GM23248 (cell line): ENCODE measurements around the gene SPTBN5. TPM values are rescaled to one million over a fixed set of nuclear protein-coding genes. Genes with fewer than 3 reads are reported as not detected.

Source experiments
- DNase-seq: peaks from one replicate; pipeline ENCODE4 v3.0.0-alpha.2; 2015
- H2AFZ ChIP-seq: fragments of 200-600 bp; sonication (generic); 2 replicates; pipeline ENCODE4 v1.6.1; 2016; ENCODE audit warnings: antibody characterized with exemption
- H3F3A ChIP-seq: fragments of 200-600 bp; sonication (generic); 2 replicates; pipeline ENCODE4 v1.6.1; 2016; ENCODE audit warnings: mild to moderate bottlenecking, antibody characterized with exemption, mixed run types; ENCODE audit not compliant: insufficient read depth
- H3K27ac ChIP-seq: fragments of 200-600 bp; sonication (generic); 2 replicates; pipeline ENCODE4 v1.5.1; 2016; ENCODE audit warnings: mild to moderate bottlenecking
- H3K27me3 ChIP-seq: fragments of 200-600 bp; sonication (generic); replicated peaks from 2 replicates; pipeline ENCODE4 v1.6.1; 2016; ENCODE audit warnings: mild to moderate bottlenecking; ENCODE audit not compliant: insufficient read depth
- H3K36me3 ChIP-seq: fragments of 200-600 bp; sonication (generic); 2 replicates; pipeline ENCODE4 v1.6.1; 2016; ENCODE audit warnings: low read depth, mild to moderate bottlenecking
- H3K4me1 ChIP-seq: fragments of 200-600 bp; sonication (generic); 2 replicates; pipeline ENCODE4 v1.6.1; 2016; ENCODE audit warnings: mild to moderate bottlenecking; ENCODE audit not compliant: insufficient read depth
- H3K4me2 ChIP-seq: fragments of 200-600 bp; sonication (generic); one replicate; pipeline ENCODE4 v1.6.1; 2016; ENCODE audit warnings: mild to moderate bottlenecking; ENCODE audit not compliant: unreplicated experiment
- H3K4me3 ChIP-seq: fragments of 200-600 bp; sonication (generic); 2 replicates; pipeline ENCODE4 v1.5.1; 2016; ENCODE audit warnings: mild to moderate bottlenecking
- H3K79me2 ChIP-seq: fragments of 200-600 bp; sonication (generic); 2 replicates; pipeline ENCODE4 v1.6.1; 2016; ENCODE audit warnings: mild to moderate bottlenecking; ENCODE audit not compliant: insufficient read depth
- H3K9ac ChIP-seq: fragments of 200-600 bp; sonication (generic); 2 replicates; pipeline ENCODE4 v1.6.1; 2016; ENCODE audit warnings: mild to moderate bottlenecking
- H3K9me2 ChIP-seq: fragments of 200-600 bp; sonication (generic); 2 replicates; pipeline ENCODE4 v1.6.1; 2016; ENCODE audit warnings: mixed run types, mild to moderate bottlenecking, moderate library complexity; ENCODE audit not compliant: insufficient read depth
- H3K9me3 ChIP-seq: fragments of 200-600 bp; sonication (generic); one replicate; pipeline ENCODE4 v1.6.1; 2017; ENCODE audit warnings: low read depth
- H4K20me1 ChIP-seq: fragments of 200-600 bp; sonication (generic); 2 replicates; pipeline ENCODE4 v1.6.0; 2016; ENCODE audit not compliant: insufficient read depth
- EZH2 ChIP-seq: fragments of 200-600 bp; sonication (generic); IDR thresholded peaks from 2 replicates; pipeline ENCODE4 v1.6.1; 2018; ENCODE audit warnings: antibody characterized with exemption, mild to moderate bottlenecking; ENCODE audit not compliant: insufficient read depth, poor library complexity, severe bottlenecking
- EZH2phosphoT487 ChIP-seq: fragments of 200-600 bp; sonication (generic); IDR thresholded peaks from 2 replicates; pipeline ENCODE4 v1.6.1; 2018; ENCODE audit warnings: antibody characterized with exemption, moderate library complexity, mild to moderate bottlenecking, low read depth; ENCODE audit not compliant: insufficient read depth
- WGBS, 2 experiments: methylation state at CpG; one replicate each; pipeline ENCODE4 v1.1.6; 2015 to 2017; ENCODE audit warnings: low lambda C conversion rate in 2 of 2, low coverage in 1 of 2; ENCODE audit errors: missing lambda C conversion rate in 2 of 2; 5-methylcytosine and 5-hydroxymethylcytosine counted together
- in situ Hi-C: fragments of 300-500 bp; cut with MboI; formaldehyde crosslinking; loops from 2 replicates; pipeline ENCODE4 v1.15.0; 2020
- polyA plus RNA-seq: library from polyadenylated mRNA; unstranded; fragments of >200 nt; fragmentation: Nextera tagmentation; extraction: Ambion mirVana; gene quantifications from 2 replicates; pipeline ENCODE4 v1.2.1, GENCODE V29; 2016
- total RNA-seq: library from RNA; depleted of rRNA; stranded (reverse); fragments of >200 nt; shearing (Covaris generic); gene quantifications from 2 replicates; pipeline ENCODE4 v1.2.3, GENCODE V29; 2014

Gene SPTBN5
- total and polyA plus RNA-seq, 2 experiments from 2014 or later, result 0.03 to 0.11 TPM

GRCh38 chr15:41852736-41853590 lies 40.9 kb downstream of the SPTBN5 start:
- DNase-seq, result no peak
- in situ Hi-C loops, result no loop called here
- no peak overlapping the region for H3K4me3 ChIP-seq
- H3K27ac ChIP-seq, result no peak overlapping the region
- H3K9me2 ChIP-seq, result no peaks in the 10 kb centered on the region
- H4K20me1 ChIP-seq, result no peaks in the 10 kb centered on the region
- H3K27me3 ChIP-seq, result no peaks in the 10 kb centered on the region
- H3K79me2 ChIP-seq, result no peaks in the 10 kb centered on the region
- H3K9ac ChIP-seq, result no peak overlapping the region
- TF ChIP-seq EZH2, result no peak
- no peak for TF ChIP-seq EZH2phosphoT487
- no peak overlapping the region for H3K4me2 ChIP-seq
- H3F3A ChIP-seq, result 0 out of 2 replicates have a peak, but pooled peaks cover 3% of the 10 kb centered on the region
- H3K4me1 ChIP-seq, result no peaks in the 10 kb centered on the region
- no peaks in the 10 kb centered on the region for H3K9me3 ChIP-seq
- H2AFZ ChIP-seq, result no peak overlapping the region
- no peaks in the 10 kb centered on the region for H3K36me3 ChIP-seq
- 58 to 62% methylated on average over 14 to 17 of the region's 17 CpGs for WGBS, 2 experiments

DNA sequence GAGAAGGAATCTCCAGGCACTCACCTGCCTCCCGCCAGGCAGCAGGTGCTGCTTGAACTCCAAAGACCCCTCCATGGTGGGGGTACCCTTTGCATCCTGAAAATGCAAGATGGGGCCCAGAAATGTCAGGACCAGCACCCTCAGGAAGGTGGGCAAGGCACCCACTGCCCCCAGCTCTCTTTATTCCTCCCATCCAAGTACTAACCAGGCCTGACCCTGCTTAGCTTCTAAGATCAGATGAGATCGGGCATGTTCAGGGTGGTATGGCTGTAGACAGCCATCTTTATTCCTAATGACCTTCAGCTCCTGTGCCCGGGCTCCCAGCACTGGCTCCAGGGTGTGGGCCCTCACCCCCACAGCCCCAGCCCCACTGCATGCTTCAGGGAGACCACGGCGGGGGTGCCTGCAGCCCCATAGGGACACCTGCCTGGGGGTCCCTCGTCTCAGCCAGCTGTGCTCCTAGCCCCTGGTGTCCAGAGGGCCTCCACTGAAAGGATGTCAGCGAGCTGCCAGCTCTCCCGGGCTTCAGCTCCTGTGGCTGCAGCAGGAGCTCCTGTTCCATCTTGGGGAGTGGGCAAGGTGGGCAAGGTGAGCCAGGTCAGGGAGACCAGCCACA lies 42.0 kb downstream of the SPTBN5 start:
- H3F3A ChIP-seq, result 0 out of 2 replicates have a peak, but pooled peaks cover 3% of the 10 kb centered on the region
- no peak overlapping the region for H2AFZ ChIP-seq
- no peaks in the 10 kb centered on the region for H3K9me2 ChIP-seq
- no peaks in the 10 kb centered on the region; the same call in 1 of the 2 replicates for H3K36me3 ChIP-seq
- no peaks in the 10 kb centered on the region for H3K9me3 ChIP-seq
- no peak overlapping the region for H3K4me2 ChIP-seq
- H4K20me1 ChIP-seq, result no peaks in the 10 kb centered on the region
- DNase-seq, result no peak
- H3K4me3 ChIP-seq, result no peak overlapping the region
- no peaks in the 10 kb centered on the region for H3K79me2 ChIP-seq
- WGBS, 2 experiments, result 51 to 64% methylated on average over 6 to 7 of the region's 8 CpGs
- in situ Hi-C loops, result no loop called here
- no peak overlapping the region for H3K9ac ChIP-seq
- no peaks in the 10 kb centered on the region for H3K4me1 ChIP-seq
- no peak overlapping the region for H3K27ac ChIP-seq
- TF ChIP-seq EZH2phosphoT487, result no peak
- TF ChIP-seq EZH2, result no peak
- no peaks in the 10 kb centered on the region for H3K27me3 ChIP-seq

- no peaks in the 10 kb centered on the region for H3K27me3 ChIP-seq
- WGBS, 2 experiments, result 64 to 68% methylated on average over 11 of the region's 11 CpGs
These were observed 42.7 kb downstream of the SPTBN5 start for GRCh38 chr15:41851167-41851523.

DNA sequence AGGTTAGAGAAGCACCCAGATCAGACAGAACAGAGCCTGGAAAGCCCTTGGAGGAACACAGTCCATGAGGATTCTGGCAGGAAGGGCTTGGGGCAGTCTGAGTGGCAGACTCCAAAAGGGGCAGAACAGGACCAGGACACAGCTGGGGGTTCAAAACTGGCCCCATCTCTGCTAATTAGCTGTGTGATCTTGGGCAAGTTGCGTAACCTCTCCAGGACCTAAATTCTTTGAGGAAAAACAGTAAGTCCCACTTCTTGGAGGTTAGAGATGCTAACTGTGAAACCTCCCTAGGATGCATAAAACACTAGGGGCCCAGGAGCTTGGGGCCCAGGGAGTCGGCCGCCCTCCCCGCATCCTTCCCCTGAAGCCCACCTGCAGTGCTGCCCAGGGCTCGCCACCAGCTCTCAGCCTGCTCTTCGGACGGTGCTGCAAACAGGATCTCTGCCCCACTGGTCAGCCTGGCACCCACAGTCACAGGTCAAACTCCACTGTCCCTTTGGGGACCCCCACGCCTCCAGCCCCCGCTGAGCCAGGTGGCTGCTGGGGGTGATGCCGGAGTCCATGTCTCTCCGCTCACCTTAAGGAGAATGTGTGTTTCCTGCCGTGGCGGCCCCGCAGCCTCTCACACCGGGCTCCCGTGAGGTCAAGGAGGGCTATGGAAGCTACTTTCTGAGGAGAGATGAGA lies 43.2 kb downstream of the SPTBN5 start:
- H3K9me2 ChIP-seq, result no peaks in the 10 kb centered on the region
- H3K79me2 ChIP-seq, result no peaks in the 10 kb centered on the region
- no peaks in the 10 kb centered on the region for H3K4me1 ChIP-seq
- H4K20me1 ChIP-seq, result no peaks in the 10 kb centered on the region
- H2AFZ ChIP-seq, result no peak overlapping the region
- H3K27me3 ChIP-seq, result no peaks in the 10 kb centered on the region
- 68 to 69% methylated on average over 16 of the region's 16 CpGs for WGBS, 2 experiments
- in situ Hi-C loops, result no loop called here
- H3K27ac ChIP-seq, result no peak overlapping the region
- 0 out of 2 replicates have a peak, but pooled peaks cover 3% of the 10 kb centered on the region for H3F3A ChIP-seq
- H3K36me3 ChIP-seq, result no peaks in the 10 kb centered on the region; the same call in 1 of the 2 replicates
- no peak overlapping the region for H3K9ac ChIP-seq
- no peak for DNase-seq
- TF ChIP-seq EZH2phosphoT487 (no peak), EZH2 (no peak)
- H3K9me3 ChIP-seq, result no peaks in the 10 kb centered on the region
- no peak overlapping the region for H3K4me2 ChIP-seq
- H3K4me3 ChIP-seq, result no peak overlapping the region

More at GRCh38 chr15:41851167-41851523, 42.7 kb downstream of the SPTBN5 start:
- no peaks in the 10 kb centered on the region for H3K79me2 ChIP-seq
- in situ Hi-C loops, result no loop called here
- no peaks in the 10 kb centered on the region for H4K20me1 ChIP-seq
- no peak overlapping the region for H3K27ac ChIP-seq
- H3K4me3 ChIP-seq, result no peak overlapping the region
- TF ChIP-seq EZH2phosphoT487, result no peak
- no peak for TF ChIP-seq EZH2
- H3K4me1 ChIP-seq, result no peaks in the 10 kb centered on the region
- no peak overlapping the region for H3K9ac ChIP-seq
- no peak overlapping the region for H2AFZ ChIP-seq
- H3K9me3 ChIP-seq, result no peaks in the 10 kb centered on the region
- DNase-seq, result no peak
- H3F3A ChIP-seq, result 0 out of 2 replicates have a peak, but pooled peaks cover 3% of the 10 kb centered on the region
- no peaks in the 10 kb centered on the region for H3K9me2 ChIP-seq
- no peak overlapping the region for H3K4me2 ChIP-seq
- H3K36me3 ChIP-seq, result no peaks in the 10 kb centered on the region; the same call in 1 of the 2 replicates
